ENCODE measurements around the gene GIT2. TPM values are rescaled to one million over a fixed set of nuclear protein-coding genes. Genes with fewer than 3 reads are reported as not detected.
A peak's percentile ranks its signal among the peaks of the same experiment; 100 is the strongest.

Gene GIT2
- total RNA-seq, 1 donor, result 50.8 TPM

DNA sequence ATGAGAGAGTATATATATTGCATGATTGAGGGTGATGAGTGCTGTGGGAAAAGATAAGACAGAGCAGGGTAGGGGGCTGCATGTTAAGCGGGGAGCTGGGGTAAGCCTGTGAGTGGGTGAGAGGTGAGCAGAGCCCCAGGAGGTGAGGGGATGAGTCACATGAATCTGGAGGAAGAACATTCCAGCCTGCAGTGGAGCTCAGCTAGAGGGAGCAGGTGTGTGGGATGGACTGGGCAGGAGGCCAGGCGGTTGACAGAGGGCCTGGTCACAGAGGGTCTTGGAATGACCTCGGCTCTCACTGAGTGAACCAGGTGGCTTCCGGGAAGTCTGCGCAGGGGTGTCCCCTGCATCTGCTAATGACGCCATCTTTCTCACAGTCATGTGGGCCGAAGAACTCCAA lies 44.4 kb downstream of the GIT2 start:
- H3K4me3 ChIP-seq (ENCODE audit: low read depth, low read length), result peak overlapping the region; percentile 9
- DNase-seq (ENCODE audit: low read depth), result peak; percentile 59
- TF ChIP-seq, protein P1, sequence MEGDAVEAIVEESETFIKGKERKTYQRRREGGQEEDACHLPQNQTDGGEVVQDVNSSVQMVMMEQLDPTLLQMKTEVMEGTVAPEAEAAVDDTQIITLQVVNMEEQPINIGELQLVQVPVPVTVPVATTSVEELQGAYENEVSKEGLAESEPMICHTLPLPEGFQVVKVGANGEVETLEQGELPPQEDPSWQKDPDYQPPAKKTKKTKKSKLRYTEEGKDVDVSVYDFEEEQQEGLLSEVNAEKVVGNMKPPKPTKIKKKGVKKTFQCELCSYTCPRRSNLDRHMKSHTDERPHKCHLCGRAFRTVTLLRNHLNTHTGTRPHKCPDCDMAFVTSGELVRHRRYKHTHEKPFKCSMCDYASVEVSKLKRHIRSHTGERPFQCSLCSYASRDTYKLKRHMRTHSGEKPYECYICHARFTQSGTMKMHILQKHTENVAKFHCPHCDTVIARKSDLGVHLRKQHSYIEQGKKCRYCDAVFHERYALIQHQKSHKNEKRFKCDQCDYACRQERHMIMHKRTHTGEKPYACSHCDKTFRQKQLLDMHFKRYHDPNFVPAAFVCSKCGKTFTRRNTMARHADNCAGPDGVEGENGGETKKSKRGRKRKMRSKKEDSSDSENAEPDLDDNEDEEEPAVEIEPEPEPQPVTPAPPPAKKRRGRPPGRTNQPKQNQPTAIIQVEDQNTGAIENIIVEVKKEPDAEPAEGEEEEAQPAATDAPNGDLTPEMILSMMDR (IDR thresholded peaks at IDR 0.05; ENCODE audit: insufficient read depth, low read length), result peak; percentile 7

DNA sequence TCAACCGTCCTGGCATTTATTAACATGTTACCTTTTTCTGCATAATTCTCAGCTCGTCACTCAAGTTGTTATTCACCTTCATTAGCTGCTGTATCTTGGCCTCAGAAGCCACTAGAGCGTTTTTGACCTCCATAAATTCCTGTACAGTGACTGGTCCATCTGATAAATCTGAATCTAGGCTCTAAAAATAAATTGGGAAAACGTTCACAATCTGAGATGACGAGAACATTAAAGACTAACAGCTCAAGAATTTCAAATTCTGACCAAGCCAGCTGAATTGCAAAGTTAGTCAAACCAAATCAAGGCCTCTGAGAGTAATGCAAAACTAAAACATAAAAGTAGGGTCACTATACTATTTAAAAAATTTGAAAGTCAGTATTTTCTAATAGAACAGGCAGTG lies 45.0 kb downstream of the GIT2 start:
- TF ChIP-seq, protein P1 (IDR thresholded peaks at IDR 0.05; ENCODE audit: insufficient read depth, low read length), result no peak
- H3K4me3 ChIP-seq (ENCODE audit: low read depth, low read length), result no peak overlapping the region
- peak; percentile 95 for DNase-seq (ENCODE audit: low read depth)

DNA sequence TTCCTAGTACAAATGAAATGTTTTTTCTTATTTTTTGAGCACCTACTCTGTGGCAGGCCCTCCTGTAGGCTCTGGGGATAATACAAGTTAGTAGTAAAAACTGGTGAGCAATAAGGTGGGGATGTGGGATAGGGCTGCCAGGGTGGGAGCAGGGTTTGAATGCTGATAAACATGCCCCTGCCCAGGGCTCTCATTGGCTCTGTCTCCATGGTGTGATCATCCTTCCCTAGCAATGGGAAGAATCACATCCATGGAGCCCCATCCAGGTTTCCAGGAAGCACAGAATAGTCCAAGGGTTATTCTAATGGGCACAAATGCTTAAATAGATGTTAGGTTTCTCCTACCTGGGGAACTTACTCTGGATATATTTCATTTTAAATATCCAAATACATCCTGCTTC lies 45.5 kb downstream of the GIT2 start:
- DNase-seq (ENCODE audit: low read depth), result peak; percentile 27
- TF ChIP-seq, protein P1 (IDR thresholded peaks at IDR 0.05; ENCODE audit: insufficient read depth, low read length), result no peak
- H3K4me3 ChIP-seq (ENCODE audit: low read depth, low read length), result no peak overlapping the region

DNA sequence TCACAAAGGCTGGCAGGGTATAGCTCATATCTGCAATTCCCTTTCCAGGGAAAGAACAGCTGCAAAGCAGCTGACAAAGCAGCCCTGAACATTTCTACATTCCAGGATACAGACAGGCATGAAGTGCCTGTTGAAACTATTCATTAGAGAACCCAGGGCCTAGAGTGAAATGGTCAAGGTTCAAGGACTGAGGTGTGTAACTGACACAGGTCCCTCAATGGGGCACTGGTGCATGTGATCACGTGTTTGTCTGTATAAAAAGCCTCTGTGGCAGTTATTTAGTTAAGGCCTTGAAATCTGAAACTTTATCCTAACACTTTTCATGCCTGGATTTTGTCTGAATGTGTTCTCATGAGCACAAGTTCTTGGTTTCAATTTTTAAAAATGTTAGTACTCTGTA lies 47.1 kb downstream of the GIT2 start:
- TF ChIP-seq, protein P1 (IDR thresholded peaks at IDR 0.05; ENCODE audit: insufficient read depth, low read length), result no peak
- H3K4me3 ChIP-seq (ENCODE audit: low read depth, low read length), result no peak overlapping the region
- peak; percentile 82 for DNase-seq (ENCODE audit: low read depth)

DNA sequence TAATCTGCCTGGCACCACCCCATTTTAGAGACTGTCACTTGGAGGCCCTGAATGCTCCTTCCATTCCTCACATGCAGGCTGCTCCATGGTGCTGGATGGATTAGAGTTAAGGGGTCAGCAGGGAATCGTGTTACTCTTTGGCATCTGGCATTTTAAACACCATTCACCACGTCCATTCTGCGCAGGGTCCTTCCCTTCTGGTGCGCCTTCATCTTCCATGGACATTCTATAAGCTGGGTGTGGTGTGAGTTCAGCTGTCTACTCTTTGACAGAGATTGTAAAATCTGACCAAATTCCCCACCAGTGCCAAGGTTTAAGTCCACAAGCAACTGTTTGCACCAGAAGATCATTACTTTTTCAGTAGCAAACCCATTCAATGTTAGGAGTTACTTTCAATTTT lies 47.8 kb downstream of the GIT2 start:
- no peak overlapping the region for H3K4me3 ChIP-seq (ENCODE audit: low read depth, low read length)
- peak; percentile 37 for DNase-seq (ENCODE audit: low read depth)
- TF ChIP-seq, protein P1 (IDR thresholded peaks at IDR 0.05; ENCODE audit: insufficient read depth, low read length), result no peak

DNA sequence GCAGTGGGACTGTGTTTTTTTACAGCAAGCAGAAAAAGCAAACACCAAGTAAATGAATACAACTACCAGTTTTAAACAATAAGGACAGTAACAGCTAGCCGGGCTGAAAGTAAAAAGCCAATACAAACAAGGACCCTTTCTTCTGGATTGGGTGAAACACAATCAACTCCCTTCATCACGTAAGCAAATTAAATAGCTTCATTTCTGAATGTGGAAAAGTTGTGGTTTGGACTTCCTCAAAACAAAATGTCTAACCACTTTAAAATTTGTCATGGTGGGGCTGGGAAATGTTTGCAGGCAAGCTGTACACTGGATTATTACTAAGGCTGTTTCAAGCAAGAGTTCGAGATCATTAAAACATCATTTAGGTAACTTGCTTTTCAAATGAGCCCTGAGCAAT lies 48.6 kb downstream of the GIT2 start:
- TF ChIP-seq, protein P1 (IDR thresholded peaks at IDR 0.05; ENCODE audit: insufficient read depth, low read length), result no peak
- DNase-seq (ENCODE audit: low read depth), result peak; percentile 79
- H3K4me3 ChIP-seq (ENCODE audit: low read depth, low read length), result no peak overlapping the region

DNA sequence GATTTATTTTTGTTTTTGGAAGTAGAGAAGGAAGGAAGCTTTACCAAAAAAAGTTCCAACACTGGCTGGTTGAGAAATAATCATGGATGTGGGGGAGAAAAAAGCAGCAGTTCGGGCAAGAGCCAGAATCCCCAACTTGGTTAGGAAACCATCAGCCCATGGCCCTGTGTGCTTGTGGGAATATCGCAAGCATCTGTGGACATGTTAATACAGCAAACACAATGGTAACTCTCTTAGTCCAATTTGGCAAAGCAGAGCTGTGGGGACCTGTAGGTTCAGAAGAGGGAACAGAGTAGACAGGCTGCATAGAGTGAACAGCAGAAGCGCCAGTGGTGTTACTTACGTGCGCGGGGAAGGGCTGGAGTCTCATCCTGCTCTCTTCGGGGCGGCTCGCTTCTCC lies 49.3 kb downstream of the GIT2 start:
- TF ChIP-seq, protein P1 (IDR thresholded peaks at IDR 0.05; ENCODE audit: insufficient read depth, low read length), result no peak
- DNase-seq (ENCODE audit: low read depth), result no peak
- H3K4me3 ChIP-seq (ENCODE audit: low read depth, low read length), result no peak overlapping the region

Data from fibroblast of the aortic adventitia (primary cell).